AG04449 (cell line): ENCODE measurements around the gene SEMA3E.

Experiments used
- CTCF ChIA-PET: fragments of 350-600 bp; formaldehyde crosslinking; extraction: SDS; loops from one replicate; lab custom pipeline; 2021; ENCODE audit warnings: antibody characterized with exemption; lab: Yijun Ruan, JAX
- POLR2A ChIA-PET: fragments of 400-600, 350-600 bp; formaldehyde crosslinking; extraction: SDS; loops from one replicate; lab custom pipeline; 2020; ENCODE audit warnings: antibody characterized with exemption, inconsistent platforms; lab: Yijun Ruan, JAX
- DNase-seq: peaks from one replicate; pipeline ENCODE4 v3.0.0-alpha.2; 2010; ENCODE audit warnings: low read depth, low spot score
- H3K4me3 ChIP-seq: 2 replicates; pipeline ENCODE4 v1.5.1; 2011; ENCODE audit warnings: low read depth, mild to moderate bottlenecking, control low read depth, low read length
- TF ChIP-seq, protein P1 (sequence below): IDR thresholded peaks from one replicate; pipeline ENCODE4 v1.5.1; 2011; ENCODE audit warnings: mild to moderate bottlenecking, moderate library complexity, low read length, control low read depth, inconsistent platforms; ENCODE audit not compliant: insufficient read depth; ENCODE audit errors: missing control alignments

Gene SEMA3E

DNA sequence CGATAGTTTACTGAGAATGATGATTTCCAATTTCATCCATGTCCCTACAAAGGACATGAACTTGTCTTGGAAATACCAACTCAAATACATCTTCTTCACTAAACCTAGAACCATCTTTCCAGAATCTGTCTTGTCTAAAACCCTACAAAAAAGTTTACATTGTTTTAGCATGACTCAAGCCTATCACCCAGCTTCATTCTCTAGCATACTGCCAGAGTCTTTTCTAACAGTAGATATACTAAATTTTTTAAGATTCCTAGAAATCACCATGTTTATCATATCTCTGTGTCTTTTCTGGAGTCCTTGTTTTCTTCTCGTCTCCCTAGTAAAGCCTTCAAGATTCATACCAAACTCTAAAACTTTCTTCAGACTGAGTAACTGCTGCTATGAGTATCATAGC, 129.7 kb downstream of the SEMA3E start:
- no peak for DNase-seq
- ChIA-PET CTCF (no interaction called here), POLR2A (no interaction called here)
- H3K4me3 ChIP-seq, result no peak overlapping the region
- TF ChIP-seq, protein P1, sequence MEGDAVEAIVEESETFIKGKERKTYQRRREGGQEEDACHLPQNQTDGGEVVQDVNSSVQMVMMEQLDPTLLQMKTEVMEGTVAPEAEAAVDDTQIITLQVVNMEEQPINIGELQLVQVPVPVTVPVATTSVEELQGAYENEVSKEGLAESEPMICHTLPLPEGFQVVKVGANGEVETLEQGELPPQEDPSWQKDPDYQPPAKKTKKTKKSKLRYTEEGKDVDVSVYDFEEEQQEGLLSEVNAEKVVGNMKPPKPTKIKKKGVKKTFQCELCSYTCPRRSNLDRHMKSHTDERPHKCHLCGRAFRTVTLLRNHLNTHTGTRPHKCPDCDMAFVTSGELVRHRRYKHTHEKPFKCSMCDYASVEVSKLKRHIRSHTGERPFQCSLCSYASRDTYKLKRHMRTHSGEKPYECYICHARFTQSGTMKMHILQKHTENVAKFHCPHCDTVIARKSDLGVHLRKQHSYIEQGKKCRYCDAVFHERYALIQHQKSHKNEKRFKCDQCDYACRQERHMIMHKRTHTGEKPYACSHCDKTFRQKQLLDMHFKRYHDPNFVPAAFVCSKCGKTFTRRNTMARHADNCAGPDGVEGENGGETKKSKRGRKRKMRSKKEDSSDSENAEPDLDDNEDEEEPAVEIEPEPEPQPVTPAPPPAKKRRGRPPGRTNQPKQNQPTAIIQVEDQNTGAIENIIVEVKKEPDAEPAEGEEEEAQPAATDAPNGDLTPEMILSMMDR, result no peak

- TF ChIP-seq, protein P1, result no peak
- CTCF ChIA-PET, result no interaction called here
- POLR2A ChIA-PET, result no interaction called here
- H3K4me3 ChIP-seq, result no peak overlapping the region
- DNase-seq, result no peak
Measured at GRCh38 chr7:83517035-83517700, 131.8 kb downstream of the SEMA3E start.

DNA sequence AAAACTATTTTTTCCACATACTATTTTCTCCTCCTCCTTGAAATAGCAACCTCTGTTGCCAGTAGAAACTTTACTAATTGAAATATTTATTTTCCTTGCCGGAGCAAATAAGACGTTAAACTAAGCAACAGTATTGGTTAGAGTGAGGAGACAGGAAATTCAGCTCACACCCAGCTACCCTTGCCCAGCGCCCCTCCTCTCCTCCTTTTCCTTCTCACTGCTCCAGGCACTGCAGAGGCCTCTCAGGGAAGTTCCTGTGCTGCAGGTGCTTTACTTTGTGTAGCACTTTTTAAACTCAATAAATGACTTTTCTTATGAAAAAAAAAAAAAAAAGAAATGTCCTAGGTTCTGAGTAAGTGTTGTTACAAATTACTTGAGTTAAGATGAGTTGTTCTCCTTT, 134.0 kb downstream of the SEMA3E start:
- TF ChIP-seq, protein P1, result no peak
- ChIA-PET POLR2A (no interaction called here), CTCF (interaction anchor here (0.7 to 2.0 kb wide), 3 partner anchors 28 to 141 kb away, joined by 3 to 5 read pairs (median 3); no protein-coding TSS in a partner anchor)
- no peak overlapping the region for H3K4me3 ChIP-seq
- no peak for DNase-seq

GRCh38 chr7:83509255-83510021, 139.5 kb downstream of the SEMA3E start:
- ChIA-PET POLR2A (no interaction called here), CTCF (no interaction called here)
- no peak for DNase-seq
- no peak overlapping the region for H3K4me3 ChIP-seq
- TF ChIP-seq, protein P1, result no peak

- ChIA-PET CTCF (no interaction called here), POLR2A (no interaction called here)
- TF ChIP-seq, protein P1, result no peak
- no peak overlapping the region for H3K4me3 ChIP-seq
- no peak for DNase-seq
Measured at GRCh38 chr7:83504330-83504729, 144.6 kb downstream of the SEMA3E start.

DNA sequence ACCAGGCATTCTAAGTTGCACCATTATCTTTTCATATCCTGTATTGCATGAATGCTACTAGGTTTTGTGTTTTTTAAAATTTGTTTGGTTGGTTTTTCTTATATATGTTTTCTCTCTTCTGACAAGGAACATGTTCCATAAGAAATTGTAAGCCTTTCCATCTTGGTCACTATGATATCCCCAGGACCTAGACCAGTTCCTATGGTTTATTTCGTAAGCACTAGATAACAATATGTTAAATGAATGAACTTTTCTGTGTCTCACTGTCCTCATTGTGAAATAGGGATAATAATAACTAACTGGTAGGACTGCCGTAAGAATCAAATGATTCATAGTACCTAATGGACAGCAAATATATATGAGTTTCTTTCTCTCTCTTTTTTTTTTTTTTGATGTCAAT, 146.3 kb downstream of the SEMA3E start:
- CTCF ChIA-PET, result no interaction called here
- TF ChIP-seq, protein P1, result no peak

More for the DNA sequence above, 146.3 kb downstream of the SEMA3E start:
- H3K4me3 ChIP-seq, result no peak overlapping the region
- DNase-seq, result no peak
- POLR2A ChIA-PET, result no interaction called here
